Liver (tissue), 9 donors: Measurements from ENCODE around the gene SNAI3. TPM values are rescaled to one million over a fixed set of nuclear protein-coding genes. Genes with fewer than 3 reads are reported as not detected.

ENCODE experiments used
- DNase-seq: peaks from one replicate; pipeline ENCODE4 v3.0.0-alpha.2; 2017; ENCODE audit warnings: low spot score
- H3K27ac ChIP-seq, 2 donors: one replicate each; pipeline ENCODE4 v1.7.0; 2013; ENCODE audit warnings: inconsistent platforms in 2 of 2, low read length in 2 of 2, control low read depth in 1 of 2, low read depth in 1 of 2, mild to moderate bottlenecking in 1 of 2
- H3K27me3 ChIP-seq, 4 donors: one replicate each; pipeline versions ENCODE4 v1.6.1 to v1.7.0; 2013; ENCODE audit warnings: low read length in 3 of 4, inconsistent platforms in 1 of 4, mild to moderate bottlenecking in 1 of 4, moderate library complexity in 1 of 4; ENCODE audit not compliant: control insufficient read depth in 4 of 4, insufficient read depth in 4 of 4
- H3K36me3 ChIP-seq, 4 donors: one replicate each; pipeline versions ENCODE4 v1.6.1 to v1.7.0; 2013; ENCODE audit warnings: low read length in 3 of 4, mild to moderate bottlenecking in 3 of 4, low read depth in 1 of 4, moderate library complexity in 1 of 4; ENCODE audit not compliant: control insufficient read depth in 4 of 4, insufficient read depth in 3 of 4
- H3K4me1 ChIP-seq, 4 donors: one replicate each; pipeline versions ENCODE4 v1.6.1 to v1.7.0; 2013; ENCODE audit warnings: low read length in 3 of 4, mild to moderate bottlenecking in 3 of 4, moderate library complexity in 1 of 4; ENCODE audit not compliant: control insufficient read depth in 4 of 4, insufficient read depth in 4 of 4
- H3K4me3 ChIP-seq, 3 donors: one replicate each; pipeline versions ENCODE4 v1.6.1 to v1.7.0; 2013; ENCODE audit warnings: low read length in 3 of 3, control low read depth in 1 of 3, low read depth in 1 of 3, mild to moderate bottlenecking in 1 of 3
- H3K9ac ChIP-seq, 2 donors: one replicate each; pipeline ENCODE4 v1.7.0; 2013; ENCODE audit warnings: low read length in 2 of 2, mild to moderate bottlenecking in 2 of 2, moderate library complexity in 2 of 2, control low read depth in 1 of 2, low read depth in 1 of 2
- H3K9me3 ChIP-seq, 4 donors: one replicate each; pipeline versions ENCODE4 v1.6.1 to v1.7.0; 2013; ENCODE audit warnings: low read length in 3 of 4; ENCODE audit not compliant: control insufficient read depth in 4 of 4
- ATF3 ChIP-seq: IDR thresholded peaks from 2 replicates; pipeline ENCODE4 v1.6.1; 2016; ENCODE audit warnings: antibody characterized with exemption
- CTCF ChIP-seq: fragments of 150-350 bp; IDR thresholded peaks from 2 replicates; pipeline ENCODE4 v1.5.1; 2017; ENCODE audit warnings: improper control_type of control experiment, low read depth, low read length; ENCODE audit not compliant: missing input control
- EGR1 ChIP-seq, 2 donors: IDR thresholded peaks; 2 replicates each; pipeline ENCODE4 v1.6.1; 2016 to 2018; ENCODE audit warnings: antibody characterized with exemption in 2 of 2, low read depth in 2 of 2
- FOXA1 ChIP-seq: IDR thresholded peaks from 2 replicates; pipeline ENCODE4 v1.6.1; 2016; ENCODE audit warnings: antibody characterized with exemption
- FOXA2 ChIP-seq: IDR thresholded peaks from 2 replicates; pipeline ENCODE4 v1.6.1; 2016; ENCODE audit warnings: antibody characterized with exemption
- GABPA ChIP-seq, 2 donors: IDR thresholded peaks in 1 of 2; conservative IDR thresholded peaks in 1 of 2; 2 replicates each; pipeline ENCODE4 v1.6.1; 2016; ENCODE audit warnings: antibody characterized with exemption in 2 of 2, mild to moderate bottlenecking in 1 of 2, moderate library complexity in 1 of 2
- HNF4A ChIP-seq, 2 donors: conservative IDR thresholded peaks; 2 replicates each; pipeline ENCODE4 v1.6.1; 2016; ENCODE audit warnings: antibody characterized with exemption in 2 of 2, mild to moderate bottlenecking in 2 of 2
- HNF4G ChIP-seq: IDR thresholded peaks from 2 replicates; pipeline ENCODE4 v1.6.1; 2016; ENCODE audit warnings: antibody characterized with exemption
- JUND ChIP-seq, 2 donors: IDR thresholded peaks; 2 replicates each; pipeline ENCODE4 v1.6.1; 2016; ENCODE audit warnings: antibody characterized with exemption in 2 of 2
- NR2F2 ChIP-seq: IDR thresholded peaks from 2 replicates; pipeline ENCODE4 v1.6.1; 2016; ENCODE audit warnings: antibody characterized with exemption
- RAD21 ChIP-seq, 2 donors: IDR thresholded peaks; 2 replicates each; pipeline ENCODE4 v1.6.1; 2016; ENCODE audit warnings: antibody characterized with exemption in 2 of 2, mild to moderate bottlenecking in 2 of 2
- RXRA ChIP-seq, 2 donors: IDR thresholded peaks; 2 replicates each; pipeline ENCODE4 v1.6.1; 2017 to 2018; ENCODE audit warnings: antibody characterized with exemption in 2 of 2, mild to moderate bottlenecking in 1 of 2
- TAF1 ChIP-seq: conservative IDR thresholded peaks from 2 replicates; pipeline ENCODE4 v1.6.1; 2016; ENCODE audit warnings: antibody characterized with exemption, mild to moderate bottlenecking
- YY1 ChIP-seq: IDR thresholded peaks from 2 replicates; pipeline ENCODE4 v1.6.1; 2016; ENCODE audit warnings: antibody characterized with exemption, mild to moderate bottlenecking
- ZBTB33 ChIP-seq: IDR thresholded peaks from 2 replicates; pipeline ENCODE4 v1.6.1; 2016; ENCODE audit warnings: antibody characterized with exemption
- WGBS: extraction: QIAGEN DNeasy Blood & Tissue Kit; methylation state at CpG from one replicate; pipeline ENCODE4 v1.1.7; 2013; 5-methylcytosine and 5-hydroxymethylcytosine counted together
- polyA plus RNA-seq, 2 donors: library from polyadenylated mRNA; stranded (reverse) in 1 of 2; unstranded in 1 of 2; fragments of 200-250 nt in 1 of 2; fragments of >200 nt in 1 of 2; fragmentation: Nextera tagmentation in 1 of 2; extraction: Ambion mirVana in 1 of 2; gene quantifications; one replicate each; pipeline versions ENCODE4 v1.2.1 to v1.2.3, GENCODE V29; 2013 to 2015
- total RNA-seq, 2 donors: library from RNA; depleted of rRNA; stranded (reverse); fragments of >200 nt; gene quantifications; one replicate each; pipeline ENCODE4 v1.2.3, GENCODE V29; 2014
- TF ChIP-seq, protein P1 (sequence below): IDR thresholded peaks from 2 replicates; pipeline ENCODE4 v1.6.1; 2016; ENCODE audit warnings: antibody characterized with exemption
- donor health status: healthy.
- donor health status: healthy.
- donor health status: healthy.
- donor health status: healthy.
- donor health status: healthy.

The SNAI3 gene
- total and polyA plus RNA-seq, 4 donors, result 0.05 to 0.48 (median 0.20) TPM

DNA sequence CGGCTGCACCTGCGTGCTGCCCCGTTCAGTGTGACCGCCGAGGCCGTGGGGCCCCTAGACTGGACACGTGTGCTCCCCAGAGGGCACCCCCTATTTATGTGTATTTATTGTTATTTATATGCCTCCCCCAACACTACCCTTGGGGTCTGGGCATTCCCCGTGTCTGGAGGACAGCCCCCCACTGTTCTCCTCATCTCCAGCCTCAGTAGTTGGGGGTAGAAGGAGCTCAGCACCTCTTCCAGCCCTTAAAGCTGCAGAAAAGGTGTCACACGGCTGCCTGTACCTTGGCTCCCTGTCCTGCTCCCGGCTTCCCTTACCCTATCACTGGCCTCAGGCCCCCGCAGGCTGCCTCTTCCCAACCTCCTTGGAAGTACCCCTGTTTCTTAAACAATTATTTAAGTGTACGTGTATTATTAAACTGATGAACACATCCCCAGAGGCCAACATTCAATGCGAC is 46.2 kb downstream of the SNAI3 start:
- Histone ChIP-seq H3K36me3 (no peaks in the 10 kb centered on the region), H3K4me3 (no peak overlapping the region), H3K4me1 (no peaks in the 10 kb centered on the region), H3K9ac (no peak overlapping the region), H3K27me3 (peaks cover 0 to 3% (median under 1%) of the 10 kb centered on the region in 4 donors), H3K27ac (no peak overlapping the region), H3K9me3 (no peaks in the 10 kb centered on the region)
- no peak for DNase-seq
- 49% methylated on average over 13 of the region's 13 CpGs for WGBS
- no peak for TF ChIP-seq YY1
- TF ChIP-seq ZBTB33, result no peak
- TF ChIP-seq HNF4G, result no peak
- TF ChIP-seq RXRA (IDR thresholded peaks at IDR 0.05), result no peak
- TF ChIP-seq FOXA1, result no peak
- no peak for TF ChIP-seq GABPA (IDR thresholded peaks at IDR 0.05 in 1 of 2, conservative IDR thresholded peaks at IDR 0.05 in 1 of 2)
- TF ChIP-seq HNF4A (conservative IDR thresholded peaks at IDR 0.05), result no peak
- TF ChIP-seq RAD21 (IDR thresholded peaks at IDR 0.05), result no peak
- TF ChIP-seq ATF3, result no peak
- TF ChIP-seq NR2F2, result no peak
- no peak for TF ChIP-seq JUND (IDR thresholded peaks at IDR 0.05)
- TF ChIP-seq EGR1 (IDR thresholded peaks at IDR 0.05; ENCODE audit: low read depth in 2 of 2), result no peak
- no peak for TF ChIP-seq FOXA2

DNA sequence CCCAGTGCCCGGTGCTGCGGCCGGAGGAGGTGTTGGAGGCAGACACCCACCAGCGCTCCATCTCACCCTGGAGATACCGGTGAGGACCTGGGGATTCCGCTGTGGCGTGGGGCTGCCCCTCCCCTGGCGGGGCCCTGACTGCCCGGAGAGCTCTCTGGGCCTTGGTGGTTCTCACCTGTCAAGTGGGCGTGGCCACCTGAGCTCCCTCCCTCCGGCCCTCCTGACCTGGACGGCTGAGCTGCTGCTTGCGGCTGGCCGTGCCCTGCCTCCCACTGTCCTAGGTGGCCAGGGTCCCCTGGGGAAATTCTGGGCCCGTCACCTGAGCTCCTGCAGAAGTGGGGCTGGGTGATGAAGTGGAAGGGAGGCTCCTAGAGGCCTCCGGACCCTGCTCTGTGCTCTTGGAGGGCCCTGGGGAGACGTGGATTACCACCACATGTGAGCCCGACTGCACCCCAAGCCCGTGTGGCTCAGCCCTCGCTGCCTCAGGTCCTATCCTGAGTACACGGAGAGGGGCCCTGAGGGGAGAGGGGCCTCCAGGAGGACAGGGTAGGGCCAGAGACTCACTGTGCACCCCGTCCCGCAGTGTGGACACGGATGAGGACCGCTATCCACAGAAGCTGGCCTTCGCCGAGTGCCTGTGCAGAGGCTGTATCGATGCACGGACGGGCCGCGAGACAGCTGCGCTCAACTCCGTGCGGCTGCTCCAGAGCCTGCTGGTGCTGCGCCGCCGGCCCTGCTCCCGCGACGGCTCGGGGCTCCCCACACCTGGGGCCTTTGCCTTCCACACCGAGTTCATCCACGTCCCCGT is 46.9 kb downstream of the SNAI3 start:
- Histone ChIP-seq H3K9me3 (no peaks in the 10 kb centered on the region), H3K9ac (no peak overlapping the region), H3K27ac (no peak overlapping the region), H3K4me3 (no peak overlapping the region), H3K27me3 (peaks cover 0 to 3% (median under 1%) of the 10 kb centered on the region in 4 donors), H3K36me3 (no peaks in the 10 kb centered on the region), H3K4me1 (no peaks in the 10 kb centered on the region)
- TF ChIP-seq RAD21 (IDR thresholded peaks at IDR 0.05) (no peak), NR2F2 (no peak), YY1 (no peak), FOXA2 (no peak), ATF3 (no peak), EGR1 (IDR thresholded peaks at IDR 0.05; ENCODE audit: low read depth in 2 of 2) (no peak), ZBTB33 (no peak), CTCF (no peak), TAF1 (no peak), HNF4A (conservative IDR thresholded peaks at IDR 0.05) (no peak), JUND (IDR thresholded peaks at IDR 0.05) (no peak), GABPA (IDR thresholded peaks at IDR 0.05 in 1 of 2, conservative IDR thresholded peaks at IDR 0.05 in 1 of 2) (no peak), HNF4G (no peak), FOXA1 (no peak)
- TF ChIP-seq, protein P1, sequence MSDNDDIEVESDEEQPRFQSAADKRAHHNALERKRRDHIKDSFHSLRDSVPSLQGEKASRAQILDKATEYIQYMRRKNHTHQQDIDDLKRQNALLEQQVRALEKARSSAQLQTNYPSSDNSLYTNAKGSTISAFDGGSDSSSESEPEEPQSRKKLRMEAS, result no peak
- 31% methylated on average over 45 of the region's 45 CpGs for WGBS
- DNase-seq, result no peak
